ENCODE data around the gene PRKCI. TPM values are rescaled to one million over a fixed set of nuclear protein-coding genes. Genes with fewer than 3 reads are reported as not detected.
"Not testable (repeated sequence)": the region's sequence is repeated elsewhere in the genome, so short reads cannot be mapped to it uniquely, and the experiment has no call there.

The PRKCI gene
- 15.9 and 18.5 TPM in 2 replicates for total RNA-seq

DNA sequence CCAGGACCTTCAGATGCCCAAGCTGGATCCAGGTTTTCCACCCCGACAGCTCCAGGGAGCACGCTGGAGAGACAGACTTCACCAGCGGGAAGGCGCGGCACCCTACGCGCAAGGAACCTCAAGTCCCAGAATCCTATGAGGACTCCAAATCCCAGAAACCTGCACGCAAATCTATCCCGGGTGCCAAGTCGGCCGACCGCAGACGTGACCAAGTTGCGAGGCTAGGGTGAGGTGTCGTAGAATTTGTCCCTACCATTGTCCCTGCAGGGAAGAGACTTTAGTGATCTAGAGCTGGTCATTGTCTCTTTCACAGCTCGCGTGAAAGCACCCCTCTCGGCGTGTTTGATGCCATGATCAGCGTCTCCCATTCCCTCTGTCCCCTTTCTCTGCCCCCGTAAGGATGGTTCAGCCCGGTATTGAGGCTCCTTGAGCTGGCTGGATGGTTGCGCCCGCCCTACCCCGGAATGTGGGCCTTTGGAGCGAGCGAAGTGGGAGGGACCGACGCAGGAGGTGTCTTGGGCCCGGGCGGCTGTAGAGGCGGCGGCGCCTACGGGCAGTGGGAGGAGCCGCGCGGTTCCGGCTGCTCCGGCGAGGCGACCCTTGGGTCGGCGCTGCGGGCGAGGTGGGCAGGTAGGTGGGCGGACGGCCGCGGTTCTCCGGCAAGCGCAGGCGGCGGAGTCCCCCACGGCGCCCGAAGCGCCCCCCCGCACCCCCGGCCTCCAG is at the start of gene PRKCI:
PRKCI (plus strand) TSS at position 501 of the 723 bp plus-strand sequence. CDS start 246 bp downstream, outside the sequence.
- intact Hi-C loops (cut with micrococcal nuclease), result loop anchor here (1.0 to 2.0 kb wide), 11 partner anchors 37 to 648 kb away; partner anchors contain the start of genes GPR160, MYNN, PHC3 and RPL22L1

GRCh38 chr3:170178651-170179050 is 43.6 kb upstream of the PRKCI start:
- intact Hi-C loops (cut with micrococcal nuclease), result loop anchor here (1.0 kb wide), 1 partner anchor 50 kb away; no protein-coding TSS in a partner anchor

- intact Hi-C loops (cut with micrococcal nuclease), result no loop called here
These were observed 42.8 kb upstream of the PRKCI start for GRCh38 chr3:170179432-170179831.

GRCh38 chr3:170180079-170180907 is 41.9 kb upstream of the PRKCI start:
- intact Hi-C loops (cut with micrococcal nuclease), result loop anchor here (1.0 to 5.0 kb wide), 7 partner anchors 9 to 691 kb away; partner anchors contain the start of genes GPR160, LRRC34, LRRIQ4 and MECOM

GRCh38 chr3:170180908-170181885 is 41.0 kb upstream of the PRKCI start, which contains the start of gene PHC3:
PHC3 (minus strand) TSS chr3:170181733; CDS start chr3:170181715, 18 bp downstream.
- intact Hi-C loops (cut with micrococcal nuclease), result loop anchor here (1.0 to 5.0 kb wide), 15 partner anchors 8 to 727 kb away; partner anchors contain the start of genes EIF5A2, GPR160, LRRC34 and LRRIQ4

GRCh38 chr3:170189398-170190256 is 32.6 kb upstream of the PRKCI start:
- intact Hi-C loops (cut with micrococcal nuclease), result loop anchor here (1.0 kb wide), 5 partner anchors 8 to 623 kb away; partner anchors contain the start of gene PHC3

GRCh38 chr3:170195759-170196158 is 26.5 kb upstream of the PRKCI start:
- intact Hi-C loops (cut with micrococcal nuclease), result not testable (repeated sequence)

DNA sequence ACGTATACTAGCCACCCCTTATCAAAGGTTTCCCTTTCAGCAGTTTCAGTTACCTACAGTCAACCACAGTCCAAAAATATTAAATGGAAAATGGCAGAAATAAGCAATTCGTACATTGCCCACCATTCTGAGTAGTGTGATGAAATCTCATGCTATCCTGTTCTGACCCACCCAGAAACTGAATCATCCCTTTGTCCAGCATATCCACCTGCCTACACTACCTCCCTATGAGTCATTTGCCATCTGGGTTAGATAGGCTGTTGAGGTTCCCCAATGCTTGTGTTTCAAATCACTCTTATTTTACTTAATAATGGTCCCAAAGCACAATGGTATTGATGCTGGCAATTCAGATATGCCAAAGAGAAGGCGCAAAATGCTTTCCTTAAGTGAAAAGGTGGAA is 25.4 kb upstream of the PRKCI start:
- intact Hi-C loops (cut with micrococcal nuclease), result no loop called here

GRCh38 chr3:170200987-170201386 is 21.2 kb upstream of the PRKCI start:
- intact Hi-C loops (cut with micrococcal nuclease), result no loop called here

- intact Hi-C loops (cut with micrococcal nuclease), result no loop called here
These were observed 20.7 kb upstream of the PRKCI start for GRCh38 chr3:170201527-170201926.

DNA sequence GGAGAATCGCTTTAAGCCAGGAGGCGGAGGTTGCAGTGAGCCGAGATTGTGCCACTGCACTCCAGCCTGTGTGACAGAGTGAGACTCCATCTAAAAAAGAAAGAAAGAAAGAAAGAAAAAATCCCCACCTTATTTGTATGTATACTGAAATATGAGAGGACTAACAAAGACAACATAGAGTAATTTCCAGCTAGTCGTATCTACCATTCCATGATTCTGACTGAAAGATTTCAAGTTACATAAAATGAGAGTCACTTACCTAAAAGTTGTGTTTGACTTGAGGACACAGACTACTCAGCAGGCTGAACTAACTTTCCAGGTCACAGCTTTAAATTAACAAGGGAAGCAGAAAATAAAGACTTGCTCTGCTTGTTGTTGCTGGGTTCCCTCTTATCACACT is 18.8 kb upstream of the PRKCI start:
- intact Hi-C loops (cut with micrococcal nuclease), result no loop called here

DNA sequence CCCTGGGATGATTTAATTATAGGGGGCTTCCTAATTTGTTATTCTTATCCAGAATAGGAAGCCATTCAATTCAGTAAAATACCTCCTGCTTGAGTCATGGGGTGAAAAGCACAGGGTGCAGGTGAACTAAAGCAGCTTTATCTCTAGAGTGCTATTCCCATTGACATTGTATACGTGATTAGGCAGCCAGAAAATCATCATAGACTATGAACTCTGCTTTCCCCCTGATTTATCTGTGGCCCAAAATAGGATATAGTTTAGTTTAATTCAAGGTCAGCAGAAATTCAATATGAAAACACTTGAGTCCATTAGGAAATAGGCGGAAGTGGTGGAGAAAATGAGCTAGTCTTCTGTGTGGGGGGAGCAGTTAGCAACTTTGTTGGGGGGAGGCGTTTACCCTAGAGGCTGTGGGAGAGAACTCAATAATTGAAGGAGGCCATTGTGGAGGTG is 18.2 kb upstream of the PRKCI start:
- intact Hi-C loops (cut with micrococcal nuclease), result no loop called here

DNA sequence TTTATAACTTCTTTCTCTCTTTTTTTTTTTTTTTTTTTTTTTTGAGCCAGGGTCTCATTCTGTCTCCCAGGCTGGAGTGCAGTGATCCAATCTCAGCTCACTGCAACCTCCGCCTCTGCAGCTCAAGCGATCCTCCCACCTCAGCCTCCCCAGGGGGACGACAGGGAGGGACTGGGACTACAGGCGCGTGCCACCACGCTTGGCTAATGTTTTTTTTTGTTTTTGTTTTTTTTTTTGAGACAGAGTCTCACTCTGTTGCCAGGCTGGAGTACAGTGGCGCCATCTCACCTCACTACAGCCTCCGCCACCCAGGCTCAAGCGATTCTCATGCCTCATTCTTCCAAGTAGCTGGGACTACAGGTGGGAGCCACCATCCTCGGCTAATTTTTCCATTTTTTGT is 17.7 kb upstream of the PRKCI start:
- intact Hi-C loops (cut with micrococcal nuclease), result no loop called here

- intact Hi-C loops (cut with micrococcal nuclease), result no loop called here
These were observed 16.9 kb upstream of the PRKCI start for GRCh38 chr3:170205302-170205701.

DNA sequence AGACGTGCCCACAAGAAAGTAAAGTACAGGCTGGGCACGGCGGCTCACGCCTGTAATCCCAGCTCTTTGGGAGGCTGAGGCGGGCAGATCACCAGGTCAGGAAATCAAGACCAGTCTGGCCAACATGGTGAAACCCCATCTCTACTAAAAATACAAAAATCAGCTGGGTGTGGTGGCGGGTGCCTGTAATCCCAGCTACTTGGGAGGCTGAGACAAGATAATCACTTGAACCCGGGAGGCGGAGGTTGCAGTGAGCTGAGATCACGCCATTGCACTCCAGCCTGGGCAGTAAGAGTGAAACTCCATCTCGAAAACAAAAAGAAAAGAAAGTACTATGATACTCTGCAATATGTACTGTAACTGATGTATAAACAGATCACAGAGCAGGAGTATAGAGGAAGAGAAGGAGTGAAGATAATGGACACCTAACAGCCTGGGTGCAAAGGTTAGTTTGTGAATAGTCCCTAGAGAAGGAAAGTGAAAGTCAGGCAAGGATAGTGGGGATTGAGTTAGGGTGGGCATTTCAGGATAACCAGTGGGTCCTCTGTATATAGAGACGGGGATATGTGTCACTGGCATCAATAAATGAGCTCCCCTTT is 16.0 kb upstream of the PRKCI start:
- intact Hi-C loops (cut with micrococcal nuclease), result not testable (repeated sequence)

DNA sequence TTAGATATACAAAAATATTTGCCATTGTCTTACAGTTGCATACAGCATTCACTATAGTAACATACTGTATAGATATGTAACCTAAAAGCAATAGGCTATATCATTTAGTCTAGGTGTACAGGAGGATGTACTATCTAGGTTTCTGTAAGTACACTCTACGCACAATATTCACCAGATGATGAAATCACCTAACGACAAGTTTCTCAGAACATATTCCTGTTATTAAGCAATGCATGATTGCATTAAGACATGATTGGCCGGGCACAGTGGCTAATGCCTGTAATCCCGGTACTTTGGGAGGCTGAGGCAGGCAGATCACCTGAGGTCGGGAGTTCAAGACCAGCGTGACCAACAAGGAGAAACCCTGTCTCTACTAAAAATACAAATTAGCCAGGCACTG is 14.5 kb upstream of the PRKCI start:
- intact Hi-C loops (cut with micrococcal nuclease), result no loop called here

DNA sequence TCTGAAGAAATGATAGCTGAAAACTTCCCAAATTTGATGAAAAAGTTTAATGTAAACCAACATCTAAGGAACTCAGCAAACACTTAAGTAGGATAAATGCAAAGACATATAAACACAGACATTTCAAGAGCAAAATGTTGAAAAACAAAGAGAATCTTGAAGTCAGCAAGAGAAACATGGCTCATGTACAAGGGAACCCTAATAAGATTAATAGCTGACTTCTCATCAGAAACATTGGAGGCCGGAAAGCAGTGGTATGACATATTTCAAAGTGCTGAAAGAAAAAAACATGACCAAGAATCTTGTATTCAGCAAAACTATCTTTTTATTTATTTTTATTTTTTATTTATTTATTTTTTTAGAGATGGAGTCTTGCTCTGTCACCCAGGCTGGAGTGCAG is 10.6 kb upstream of the PRKCI start:
- intact Hi-C loops (cut with micrococcal nuclease), result no loop called here

GRCh38 chr3:170219850-170220249 is 2.4 kb upstream of the PRKCI start:
- intact Hi-C loops (cut with micrococcal nuclease), result no loop called here

- intact Hi-C loops (cut with micrococcal nuclease), result no loop called here
These were observed 1.4 kb upstream of the PRKCI start for GRCh38 chr3:170220871-170221270.

Measured in T-helper 1 cell treated with Interleukin-12 subunit alpha and Interleukin-12 subunit beta and Interleukin-4 antibody, amounts not matched to agents 30 ng/mL and 1 ng/mL, for 36 hours (primary cell).